NB4 (cell line): Measurements from ENCODE around the gene KRT74.

ENCODE experiments used
- DNase-seq: peaks from one replicate; pipeline ENCODE4 v3.0.0; 2010; ENCODE audit warnings: low read depth
- H3K4me3 ChIP-seq: one replicate; pipeline ENCODE4 v1.5.1; 2011; ENCODE audit warnings: mild to moderate bottlenecking, low read depth, low read length, moderate library complexity
- CTCF ChIP-seq: IDR thresholded peaks from one replicate; pipeline ENCODE4 v1.5.1; 2012; ENCODE audit warnings: low read depth, low read length
- MAX ChIP-seq: IDR thresholded peaks from 2 replicates; pipeline ENCODE4 v1.6.1; 2011; ENCODE audit warnings: low read depth, low read length
- MYC ChIP-seq: IDR thresholded peaks from 2 replicates; pipeline ENCODE4 v1.6.1; 2011; ENCODE audit warnings: low read depth, low read length
- POLR2A ChIP-seq: IDR thresholded peaks from 2 replicates; pipeline ENCODE4 v1.6.1; 2011; ENCODE audit warnings: mild to moderate bottlenecking; ENCODE audit not compliant: insufficient read length; ENCODE audit errors: extremely low read depth

KRT74 gene

GRCh38 chr12:52524241-52524897, 49.3 kb downstream of the KRT74 start:
- no peak overlapping the region for H3K4me3 ChIP-seq
- TF ChIP-seq POLR2A (no peak), CTCF (no peak), MAX (no peak), MYC (no peak)
- no peak for DNase-seq

- H3K4me3 ChIP-seq, result no peak overlapping the region
- TF ChIP-seq POLR2A (no peak), MYC (no peak), MAX (no peak), CTCF (no peak)
Observed at GRCh38 chr12:52523824-52524223, 49.8 kb downstream of the KRT74 start.

GRCh38 chr12:52522346-52523011, 51.2 kb downstream of the KRT74 start:
- no peak overlapping the region for H3K4me3 ChIP-seq
- no peak for TF ChIP-seq MAX
- TF ChIP-seq MYC, result no peak
- TF ChIP-seq CTCF, result no peak
- no peak for TF ChIP-seq POLR2A
- no peak for DNase-seq

More at GRCh38 chr12:52523824-52524223, 49.8 kb downstream of the KRT74 start:
- DNase-seq, result no peak

- no peak for DNase-seq
- TF ChIP-seq CTCF (no peak), MYC (no peak), MAX (no peak), POLR2A (no peak)
- no peak overlapping the region for H3K4me3 ChIP-seq
Observed at GRCh38 chr12:52521568-52522266, 51.9 kb downstream of the KRT74 start.

GRCh38 chr12:52521175-52521567, 52.5 kb downstream of the KRT74 start:
- TF ChIP-seq MYC (no peak), POLR2A (no peak), CTCF (no peak), MAX (no peak)
- no peak for DNase-seq
- no peak overlapping the region for H3K4me3 ChIP-seq
